ENCODE results near the gene TET1.
"Not testable (repeated sequence)": the region's sequence is repeated elsewhere in the genome, so short reads cannot be mapped to it uniquely, and the experiment has no call there.

TET1 gene

GRCh38 chr10:68734349-68734748 lies 174.2 kb downstream of the TET1 start:
- Histone ChIP-seq H3K36me3 (peaks cover 80% of the 10 kb centered on the region), H3K9me3 (no peaks in the 10 kb centered on the region), H3K4me1 (no peaks in the 10 kb centered on the region), H3K4me3 (ENCODE audit: low read depth, low read length) (no peak overlapping the region), H3K27me3 (no peaks in the 10 kb centered on the region)
- TF ChIP-seq CTCF (IDR thresholded peaks at IDR 0.05; ENCODE audit: low read depth, low read length): no peak
- DNase-seq: no peak

- peaks cover 80% of the 10 kb centered on the region for H3K36me3 ChIP-seq
- no peak overlapping the region for H3K4me3 ChIP-seq (ENCODE audit: low read depth, low read length)
- TF ChIP-seq CTCF (IDR thresholded peaks at IDR 0.05; ENCODE audit: low read depth, low read length): no peak
Measured at GRCh38 chr10:68735119-68735518, 175.0 kb downstream of the TET1 start.

GRCh38 chr10:68735739-68736138 lies 175.6 kb downstream of the TET1 start:
- DNase-seq; H3K4me3 ChIP-seq (ENCODE audit: low read depth, low read length); H3K9me3 ChIP-seq; H3K27me3 ChIP-seq; H3K4me1 ChIP-seq: not testable (repeated sequence)
- peaks cover 80% of the 10 kb centered on the region for H3K36me3 ChIP-seq

More at GRCh38 chr10:68735119-68735518, 175.0 kb downstream of the TET1 start:
- Histone ChIP-seq H3K27me3 (no peaks in the 10 kb centered on the region), H3K4me1 (no peaks in the 10 kb centered on the region), H3K9me3 (no peaks in the 10 kb centered on the region)
- no peak for DNase-seq

- not testable (repeated sequence) for H3K4me1 ChIP-seq; DNase-seq; H3K4me3 ChIP-seq (ENCODE audit: low read depth, low read length); H3K27me3 ChIP-seq; H3K9me3 ChIP-seq
- H3K36me3 ChIP-seq: peaks cover 85% of the 10 kb centered on the region
Measured at GRCh38 chr10:68740676-68741075, 180.5 kb downstream of the TET1 start.

- peaks cover 81% of the 10 kb centered on the region for H3K36me3 ChIP-seq
- no peak overlapping the region for H3K4me3 ChIP-seq (ENCODE audit: low read depth, low read length)
- no peak for DNase-seq
- no peaks in the 10 kb centered on the region for H3K9me3 ChIP-seq
- no peak for TF ChIP-seq CTCF (IDR thresholded peaks at IDR 0.05; ENCODE audit: low read depth, low read length)
- H3K27me3 ChIP-seq: no peaks in the 10 kb centered on the region
- H3K4me1 ChIP-seq: no peaks in the 10 kb centered on the region
Measured at GRCh38 chr10:68742397-68742796, 182.3 kb downstream of the TET1 start.
